GM19238 (cell line): ENCODE results near the gene LINC01488.

ENCODE experiments used
- DNase-seq: peaks from one replicate; pipeline ENCODE4 v3.0.0; 2011; ENCODE audit warnings: low spot score; ENCODE audit not compliant: insufficient read length

Gene LINC01488

GRCh38 chr11:69529001-69529400, 47.5 kb downstream of the LINC01488 start:
- DNase-seq, result no peak

GRCh38 chr11:69530278-69531070, 49.0 kb downstream of the LINC01488 start:
- no peak for DNase-seq

GRCh38 chr11:69531071-69531716, 49.7 kb downstream of the LINC01488 start:
- no peak for DNase-seq

- DNase-seq, result no peak
Measured at GRCh38 chr11:69531717-69532088, 50.2 kb downstream of the LINC01488 start.

GRCh38 chr11:69533296-69534165, 52.1 kb downstream of the LINC01488 start:
- no peak for DNase-seq

GRCh38 chr11:69534166-69534530, 52.7 kb downstream of the LINC01488 start:
- no peak for DNase-seq

- DNase-seq, result no peak
Measured at GRCh38 chr11:69535908-69536307, 54.4 kb downstream of the LINC01488 start.

GRCh38 chr11:69536406-69536805, 54.9 kb downstream of the LINC01488 start:
- no peak for DNase-seq

GRCh38 chr11:69537126-69537525, 55.7 kb downstream of the LINC01488 start:
- DNase-seq, result no peak

GRCh38 chr11:69537855-69538640, 56.6 kb downstream of the LINC01488 start:
- no peak for DNase-seq

GRCh38 chr11:69538854-69539253, 57.4 kb downstream of the LINC01488 start:
- no peak for DNase-seq

- no peak for DNase-seq
Measured at GRCh38 chr11:69539416-69540117, 58.1 kb downstream of the LINC01488 start.

- DNase-seq, result no peak
Measured at GRCh38 chr11:69540118-69541000, 58.9 kb downstream of the LINC01488 start.

GRCh38 chr11:69541001-69541285, 59.5 kb downstream of the LINC01488 start:
- no peak for DNase-seq

- DNase-seq, result no peak
Measured at GRCh38 chr11:69541501-69542313, 60.2 kb downstream of the LINC01488 start.

- DNase-seq, result no peak
Measured at GRCh38 chr11:69542314-69543168, 61.1 kb downstream of the LINC01488 start.
